Fibroblast of lung (primary cell): Measurements from ENCODE around the gene CSTF3. TPM values are rescaled to one million over a fixed set of nuclear protein-coding genes. Genes with fewer than 3 reads are reported as not detected.
A peak's percentile ranks its signal among the peaks of the same experiment; 100 is the strongest.

Source experiments
- DNase-seq, 2 donors: peaks; one replicate each; pipeline versions ENCODE4 v3.0.0 to v3.0.0-alpha.2; 2010; ENCODE audit warnings: low read depth in 2 of 2
- H2AFZ ChIP-seq: 2 replicates; pipeline ENCODE4 v1.5.1; 2012; ENCODE audit warnings: low read length, control low read depth, inconsistent platforms
- H3K27ac ChIP-seq: 2 replicates; pipeline ENCODE4 v1.5.1; 2011; ENCODE audit warnings: low read length, control low read depth; ENCODE audit not compliant: insufficient read depth
- H3K27me3 ChIP-seq: 2 replicates; pipeline ENCODE4 v1.5.1; 2011; ENCODE audit warnings: mild to moderate bottlenecking, low read length; ENCODE audit not compliant: control insufficient read depth, insufficient read depth
- H3K36me3 ChIP-seq: 2 replicates; pipeline ENCODE4 v1.5.1; 2011; ENCODE audit warnings: low read length; ENCODE audit not compliant: control insufficient read depth, insufficient read depth
- H3K4me1 ChIP-seq: 2 replicates; pipeline ENCODE4 v1.5.1; 2011; ENCODE audit warnings: low read length; ENCODE audit not compliant: control insufficient read depth, insufficient read depth; ENCODE audit errors: extremely low read depth
- H3K4me2 ChIP-seq: 2 replicates; pipeline ENCODE4 v1.5.1; 2011; ENCODE audit warnings: low read length, control low read depth; ENCODE audit not compliant: insufficient read depth; ENCODE audit errors: extremely low read depth
- H3K4me3 ChIP-seq, 4 experiments: fragments of 200-600 bp in 1 of 4; sonication (generic) in 1 of 4; replicated peaks in 1 of 4; 2 replicates each; pipeline ENCODE4 v1.5.1; 2011 to 2016; ENCODE audit warnings: low read length in 4 of 4, low read depth in 3 of 4, mild to moderate bottlenecking in 3 of 4, control low read depth in 2 of 4, inconsistent platforms in 1 of 4, mixed read lengths in 1 of 4; ENCODE audit not compliant: insufficient read depth in 1 of 4; ENCODE audit errors: control extremely low read depth in 1 of 4
- H3K79me2 ChIP-seq: 2 replicates; pipeline ENCODE4 v1.5.1; 2012; ENCODE audit warnings: mild to moderate bottlenecking, low read length, inconsistent platforms; ENCODE audit not compliant: control insufficient read depth, insufficient read depth
- H3K9ac ChIP-seq: 2 replicates; pipeline ENCODE4 v1.5.1; 2011; ENCODE audit warnings: mild to moderate bottlenecking, low read length, control low read depth; ENCODE audit not compliant: insufficient read depth
- H3K9me3 ChIP-seq: 2 replicates; pipeline ENCODE4 v1.5.1; 2012; ENCODE audit warnings: low read depth, low read length; ENCODE audit not compliant: control insufficient read depth, insufficient read depth
- H4K20me1 ChIP-seq: 2 replicates; pipeline ENCODE4 v1.5.1; 2011; ENCODE audit warnings: low read length; ENCODE audit not compliant: control insufficient read depth, insufficient read depth; ENCODE audit errors: extremely low read depth
- EZH2 ChIP-seq: IDR thresholded peaks from 2 replicates; pipeline ENCODE4 v1.5.1; 2012; ENCODE audit warnings: low read length, control low read depth, mild to moderate bottlenecking; ENCODE audit errors: missing control alignments
- polyA plus RNA-seq, 2 donors: library from polyadenylated mRNA; depleted of rRNA in 1 of 2; stranded (reverse) in 1 of 2; unstranded in 1 of 2; fragments of >200 nt; gene quantifications; 2 replicates each; pipeline ENCODE4 v1.2.1, GENCODE V29; 2011 to 2012; ENCODE audit warnings: missing spikeins in 1 of 2
- total RNA-seq: library from RNA; depleted of rRNA; stranded (reverse); fragments of >200 nt; gene quantifications from 2 replicates; pipeline ENCODE4 v1.2.1, GENCODE V29; 2014
- TF ChIP-seq, protein P1 (sequence below), 2 donors: IDR thresholded peaks in 1 of 2; conservative IDR thresholded peaks in 1 of 2; 1 replicate in 1 of 2; 2 replicates in 1 of 2; pipeline ENCODE4 v1.5.1; 2011 to 2012; ENCODE audit warnings: low read length in 2 of 2, control low read depth in 1 of 2, inconsistent platforms in 1 of 2, low read depth in 1 of 2, mild to moderate bottlenecking in 1 of 2

Gene CSTF3
- total and polyA plus RNA-seq, 2 donors (not counting 1 experiment from before 2014, with no cell fraction given): 26.3 to 27.4 TPM

DNA sequence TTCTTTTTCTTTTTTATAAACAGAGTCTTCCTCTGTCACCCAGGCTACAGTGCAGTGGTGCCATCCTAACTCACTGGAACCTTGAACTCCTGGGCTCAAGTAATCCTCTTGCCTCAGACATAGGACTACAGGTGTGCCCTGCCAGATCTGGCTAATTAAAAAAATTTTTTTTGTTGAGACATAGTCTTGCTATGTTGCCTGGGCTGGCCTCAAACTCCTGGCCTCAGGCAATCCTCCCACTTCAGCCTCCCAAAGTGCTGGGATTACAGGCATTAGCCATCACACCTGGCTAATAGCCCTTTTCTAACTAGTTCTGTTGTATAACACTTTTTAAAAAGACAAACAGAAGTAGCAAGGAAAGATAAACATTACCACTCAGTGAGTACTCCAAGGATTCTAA, 57.4 kb downstream of the CSTF3 start:
- H2AFZ ChIP-seq: no peak overlapping the region
- DNase-seq: no peak
- H4K20me1 ChIP-seq: no peaks in the 10 kb centered on the region
- no peaks in the 10 kb centered on the region for H3K4me1 ChIP-seq
- no peak overlapping the region for H3K4me2 ChIP-seq
- no peaks in the 10 kb centered on the region for H3K9me3 ChIP-seq
- no peak overlapping the region for H3K4me3 ChIP-seq
- TF ChIP-seq, protein P1, sequence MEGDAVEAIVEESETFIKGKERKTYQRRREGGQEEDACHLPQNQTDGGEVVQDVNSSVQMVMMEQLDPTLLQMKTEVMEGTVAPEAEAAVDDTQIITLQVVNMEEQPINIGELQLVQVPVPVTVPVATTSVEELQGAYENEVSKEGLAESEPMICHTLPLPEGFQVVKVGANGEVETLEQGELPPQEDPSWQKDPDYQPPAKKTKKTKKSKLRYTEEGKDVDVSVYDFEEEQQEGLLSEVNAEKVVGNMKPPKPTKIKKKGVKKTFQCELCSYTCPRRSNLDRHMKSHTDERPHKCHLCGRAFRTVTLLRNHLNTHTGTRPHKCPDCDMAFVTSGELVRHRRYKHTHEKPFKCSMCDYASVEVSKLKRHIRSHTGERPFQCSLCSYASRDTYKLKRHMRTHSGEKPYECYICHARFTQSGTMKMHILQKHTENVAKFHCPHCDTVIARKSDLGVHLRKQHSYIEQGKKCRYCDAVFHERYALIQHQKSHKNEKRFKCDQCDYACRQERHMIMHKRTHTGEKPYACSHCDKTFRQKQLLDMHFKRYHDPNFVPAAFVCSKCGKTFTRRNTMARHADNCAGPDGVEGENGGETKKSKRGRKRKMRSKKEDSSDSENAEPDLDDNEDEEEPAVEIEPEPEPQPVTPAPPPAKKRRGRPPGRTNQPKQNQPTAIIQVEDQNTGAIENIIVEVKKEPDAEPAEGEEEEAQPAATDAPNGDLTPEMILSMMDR (conservative IDR thresholded peaks at IDR 0.05 in 1 of 2, IDR thresholded peaks at IDR 0.05 in 1 of 2; ENCODE audit: low read depth in 1 of 2, low read length in 2 of 2): no peak
- TF ChIP-seq EZH2: no peak
- H3K27me3 ChIP-seq: no peaks in the 10 kb centered on the region
- H3K9ac ChIP-seq: no peak overlapping the region
- no peaks in the 10 kb centered on the region for H3K79me2 ChIP-seq
- H3K27ac ChIP-seq: no peak overlapping the region
- H3K36me3 ChIP-seq: peaks cover 2% of the 10 kb centered on the region

DNA sequence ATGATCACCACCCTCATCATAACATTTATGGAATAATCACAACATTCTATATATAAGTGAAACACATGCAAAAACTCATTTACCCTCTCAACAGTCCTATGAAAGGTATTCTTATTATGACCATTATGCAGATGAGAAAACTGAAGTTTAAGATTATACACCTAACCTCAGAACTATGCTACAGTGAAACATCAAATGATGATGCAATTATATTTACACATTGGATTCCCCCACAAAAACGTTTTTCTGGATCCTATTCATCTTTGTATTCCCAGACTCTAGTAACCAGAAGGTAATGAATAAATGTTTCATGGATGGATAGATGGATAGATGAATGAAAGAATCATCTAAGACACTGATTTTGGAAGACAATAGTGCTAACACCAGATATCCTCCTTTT, 67.1 kb downstream of the CSTF3 start:
- TF ChIP-seq, protein P1 (conservative IDR thresholded peaks at IDR 0.05 in 1 of 2, IDR thresholded peaks at IDR 0.05 in 1 of 2; ENCODE audit: low read depth in 1 of 2, low read length in 2 of 2): no peak
- TF ChIP-seq EZH2: no peak
- no peak for DNase-seq
- Histone ChIP-seq H3K4me2 (no peak overlapping the region), H3K27ac (no peak overlapping the region), H3K4me3 (no peak overlapping the region), H3K9ac (no peak overlapping the region), H3K79me2 (no peaks in the 10 kb centered on the region), H3K9me3 (no peaks in the 10 kb centered on the region), H3K36me3 (no peaks in the 10 kb centered on the region), H4K20me1 (no peaks in the 10 kb centered on the region), H3K27me3 (no peaks in the 10 kb centered on the region), H3K4me1 (no peaks in the 10 kb centered on the region), H2AFZ (no peak overlapping the region)

DNA sequence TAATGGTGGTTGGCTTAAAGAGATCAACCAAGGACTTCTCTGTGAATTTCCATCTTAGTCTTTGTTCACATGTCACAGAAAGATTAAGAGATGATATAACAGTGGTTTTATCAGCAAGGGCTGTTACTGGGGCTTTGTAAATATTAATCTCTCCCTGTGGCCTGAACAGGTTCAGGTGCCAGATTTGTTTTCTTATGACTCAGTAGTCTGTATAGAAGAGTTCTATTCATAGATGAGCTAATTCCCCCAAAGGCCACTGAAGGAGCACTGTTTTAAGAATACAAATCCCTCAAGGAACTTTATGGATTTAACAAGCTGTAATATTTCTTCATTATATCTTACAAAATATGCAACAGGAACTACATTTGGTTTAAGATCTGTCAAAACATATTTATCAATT, 71.5 kb downstream of the CSTF3 start:
- Histone ChIP-seq H4K20me1 (no peaks in the 10 kb centered on the region), H3K4me3 (no peak overlapping the region), H3K79me2 (no peaks in the 10 kb centered on the region), H3K9me3 (no peaks in the 10 kb centered on the region), H3K27ac (no peak overlapping the region), H3K36me3 (peaks cover 2% of the 10 kb centered on the region), H3K9ac (no peak overlapping the region), H3K4me1 (no peaks in the 10 kb centered on the region), H3K27me3 (no peaks in the 10 kb centered on the region), H2AFZ (no peak overlapping the region), H3K4me2 (no peak overlapping the region)
- DNase-seq: peak in 1 of 2 donors; percentile 68
- no peak for TF ChIP-seq EZH2
- TF ChIP-seq, protein P1 (conservative IDR thresholded peaks at IDR 0.05 in 1 of 2, IDR thresholded peaks at IDR 0.05 in 1 of 2; ENCODE audit: low read depth in 1 of 2, low read length in 2 of 2): no peak
